Ishikawa (cell line): ENCODE measurements around the gene PLCL1.

Experiments
- CEBPB ChIP-seq: IDR thresholded peaks from 2 replicates; pipeline ENCODE4 v1.6.1; 2012
- CREB1 ChIP-seq: IDR thresholded peaks from 2 replicates; pipeline ENCODE4 v1.6.1; 2012; ENCODE audit warnings: low read depth
- EP300 ChIP-seq: IDR thresholded peaks from 2 replicates; pipeline ENCODE4 v1.6.1; 2012; ENCODE audit warnings: borderline replicate concordance
- FOXM1 ChIP-seq: IDR thresholded peaks from 2 replicates; pipeline ENCODE4 v1.6.1; 2012; ENCODE audit warnings: low read depth, borderline replicate concordance
- MAX ChIP-seq: IDR thresholded peaks from 2 replicates; pipeline ENCODE4 v1.6.1; 2012
- RAD21 ChIP-seq: IDR thresholded peaks from 2 replicates; pipeline ENCODE4 v1.6.1; 2012; ENCODE audit warnings: low read depth
- REST ChIP-seq: IDR thresholded peaks from 2 replicates; pipeline ENCODE4 v1.6.1; 2012; ENCODE audit warnings: low read depth, mild to moderate bottlenecking
- TAF1 ChIP-seq: IDR thresholded peaks from 2 replicates; pipeline ENCODE4 v1.6.1; 2012; ENCODE audit warnings: low read depth, mild to moderate bottlenecking
- TCF12 ChIP-seq: IDR thresholded peaks from 2 replicates; pipeline ENCODE4 v1.6.1; 2012; ENCODE audit warnings: low read depth
- TEAD4 ChIP-seq: IDR thresholded peaks from 2 replicates; pipeline ENCODE4 v1.6.1; 2012
- USF1 ChIP-seq: IDR thresholded peaks from 2 replicates; pipeline ENCODE4 v1.6.1; 2012
- YY1 ChIP-seq: IDR thresholded peaks from 2 replicates; pipeline ENCODE4 v1.6.1; 2012; ENCODE audit warnings: low read depth
- ZBTB7A ChIP-seq: IDR thresholded peaks from 2 replicates; pipeline ENCODE4 v1.6.1; 2012; ENCODE audit warnings: low read depth

DNA sequence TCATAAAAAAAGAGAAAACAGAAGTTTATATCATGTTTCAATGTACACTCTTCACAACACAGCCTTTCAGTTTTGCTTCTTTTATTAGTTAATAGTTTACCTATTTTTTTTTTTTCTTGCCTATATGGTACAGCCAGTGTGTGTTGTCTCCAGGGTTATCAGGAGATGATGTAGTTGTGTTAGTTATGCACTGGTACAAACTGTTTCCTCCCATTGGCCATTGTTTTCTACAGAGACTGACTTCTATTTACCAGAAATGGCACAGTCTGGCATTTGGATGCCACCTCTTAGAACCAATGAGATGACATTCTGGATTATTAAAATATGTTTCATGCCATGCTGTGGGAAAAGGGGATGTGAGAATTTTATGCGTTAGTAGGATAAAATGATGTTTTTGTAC, 339.4 kb downstream of the PLCL1 start:
- TF ChIP-seq TAF1: no peak
- TF ChIP-seq FOXM1: no peak
- no peak for TF ChIP-seq YY1
- no peak for TF ChIP-seq CEBPB
- TF ChIP-seq REST: no peak
- no peak for TF ChIP-seq MAX
- no peak for TF ChIP-seq RAD21
- TF ChIP-seq EP300: no peak
- TF ChIP-seq TCF12: no peak
- TF ChIP-seq TEAD4: no peak
- TF ChIP-seq ZBTB7A: no peak
- no peak for TF ChIP-seq CREB1
- TF ChIP-seq USF1: no peak
